CD14-positive monocyte (primary cell): ENCODE data around the gene DNAJB4. TPM values are rescaled to one million over a fixed set of nuclear protein-coding genes. Genes with fewer than 3 reads are reported as not detected.
"Not testable (repeated sequence)": the region's sequence is repeated elsewhere in the genome, so short reads cannot be mapped to it uniquely, and the experiment has no call there.

Source experiments
- DNase-seq, 3 donors: peaks; one replicate each; pipeline ENCODE4 v3.0.0-alpha.2; 2011 to 2022
- H2AFZ ChIP-seq: 2 replicates; pipeline ENCODE4 v1.6.0; 2012; ENCODE audit warnings: mild to moderate bottlenecking, low read depth, low read length, inconsistent platforms; ENCODE audit not compliant: insufficient read depth, poor library complexity, severe bottlenecking
- H3K27ac ChIP-seq, 2 donors: 1 replicate in 1 of 2; 2 replicates in 1 of 2; pipeline ENCODE4 v1.5.1; 2012 to 2013; ENCODE audit warnings: low read length in 2 of 2, control low read depth in 1 of 2, inconsistent platforms in 1 of 2, low read depth in 1 of 2, mild to moderate bottlenecking in 1 of 2
- H3K27me3 ChIP-seq, 2 donors: one replicate each; pipeline versions ENCODE4 v1.6.0 to v1.6.1; 2011 to 2013; ENCODE audit warnings: low read length in 2 of 2; ENCODE audit not compliant: control insufficient read depth in 2 of 2, insufficient read depth in 2 of 2
- H3K36me3 ChIP-seq, 2 donors: replicated peaks in 1 of 2; 1 replicate in 1 of 2; 2 replicates in 1 of 2; pipeline versions ENCODE4 v1.5.1 to v1.6.1; 2012 to 2013; ENCODE audit warnings: low read length in 2 of 2, control low read depth in 1 of 2, inconsistent platforms in 1 of 2, mild to moderate bottlenecking in 1 of 2; ENCODE audit not compliant: insufficient read depth in 2 of 2, control insufficient read depth in 1 of 2
- H3K4me1 ChIP-seq, 2 donors: 1 replicate in 1 of 2; 2 replicates in 1 of 2; pipeline versions ENCODE4 v1.5.1 to v1.6.1; 2012 to 2013; ENCODE audit warnings: low read length in 2 of 2, control low read depth in 1 of 2, inconsistent platforms in 1 of 2, mild to moderate bottlenecking in 1 of 2, moderate library complexity in 1 of 2; ENCODE audit not compliant: insufficient read depth in 2 of 2, control insufficient read depth in 1 of 2
- H3K4me2 ChIP-seq: replicated peaks from 2 replicates; pipeline ENCODE3; 2012; ENCODE audit warnings: low read length, moderate library complexity, mild to moderate bottlenecking; ENCODE audit not compliant: poor library complexity, severe bottlenecking; ENCODE audit errors: extremely low read depth
- H3K4me3 ChIP-seq, 3 experiments: fragments of 200-600 bp in 1 of 3; sonication (generic) in 1 of 3; replicated peaks in 1 of 3; 1 replicate in 2 of 3; 2 replicates in 1 of 3; pipeline ENCODE4 v1.5.1; 2011 to 2013; ENCODE audit warnings: low read length in 3 of 3, mild to moderate bottlenecking in 3 of 3, control low read depth in 2 of 3, low read depth in 2 of 3, inconsistent platforms in 1 of 3, moderate library complexity in 1 of 3
- H3K79me2 ChIP-seq: 2 replicates; pipeline ENCODE4 v1.6.0; 2012; ENCODE audit warnings: mild to moderate bottlenecking, control low read depth, inconsistent platforms, low read length, moderate library complexity; ENCODE audit not compliant: insufficient read depth
- H3K9ac ChIP-seq: 2 replicates; pipeline ENCODE4 v1.6.0; 2017; ENCODE audit warnings: low read length, mild to moderate bottlenecking; ENCODE audit not compliant: insufficient read depth, poor library complexity, severe bottlenecking
- H3K9me3 ChIP-seq, 2 donors: replicated peaks in 1 of 2; 1 replicate in 1 of 2; 2 replicates in 1 of 2; pipeline versions ENCODE4 v1.5.1 to v1.6.1; 2012 to 2013; ENCODE audit warnings: low read length in 2 of 2, control low read depth in 1 of 2; ENCODE audit not compliant: control insufficient read depth in 1 of 2, insufficient read depth in 1 of 2
- H4K20me1 ChIP-seq: 2 replicates; pipeline ENCODE4 v1.6.0; 2012; ENCODE audit warnings: mild to moderate bottlenecking, low read length, control low read depth, moderate library complexity; ENCODE audit not compliant: insufficient read depth
- H3K27ac Mint-ChIP-seq, 7 donors: one replicate each; pipeline ENCODE4 v1.8.0; 2020; ENCODE audit warnings: mild to moderate bottlenecking in 7 of 7, mixed read lengths in 7 of 7, moderate library complexity in 6 of 7, inconsistent platforms in 2 of 7
- H3K27me3 Mint-ChIP-seq, 3 donors: one replicate each; pipeline ENCODE4 v1.8.0; 2021 to 2022; ENCODE audit warnings: low read depth in 3 of 3, mild to moderate bottlenecking in 3 of 3, mixed read lengths in 3 of 3, moderate library complexity in 3 of 3, inconsistent platforms in 1 of 3
- H3K36me3 Mint-ChIP-seq, 2 donors: one replicate each; pipeline ENCODE4 v1.8.0; 2020; ENCODE audit warnings: mixed read lengths in 2 of 2, inconsistent platforms in 1 of 2, mild to moderate bottlenecking in 1 of 2
- H3K4me1 Mint-ChIP-seq: one replicate; pipeline ENCODE4 v1.8.0; 2020; ENCODE audit warnings: mild to moderate bottlenecking, mixed read lengths
- H3K4me3 Mint-ChIP-seq, 2 donors: one replicate each; pipeline ENCODE4 v1.8.0; 2020; ENCODE audit warnings: mild to moderate bottlenecking in 2 of 2, mixed read lengths in 2 of 2, moderate library complexity in 1 of 2
- H3K9me3 Mint-ChIP-seq, 7 donors: one replicate each; pipeline ENCODE4 v1.8.0; 2020 to 2022; ENCODE audit warnings: mixed read lengths in 7 of 7, mild to moderate bottlenecking in 6 of 7, moderate library complexity in 6 of 7, inconsistent platforms in 2 of 7
- WGBS: methylation state at CpG from one replicate; pipeline ENCODE4 v1.1.5; 2013; ENCODE audit warnings: missing lambda C conversion rate; ENCODE audit not compliant: insufficient coverage; 5-methylcytosine and 5-hydroxymethylcytosine counted together
- intact Hi-C, 2 donors: fragments of 100-400 bp; cut with micrococcal nuclease; formaldehyde crosslinking; loops; one replicate each; pipeline versions ENCODE4 v1.15.0 to v1.15.1; 2023
- polyA plus RNA-seq, 3 donors: library from polyadenylated mRNA; depleted of rRNA in 1 of 3; unstranded in 2 of 3; stranded (reverse) in 1 of 3; fragments of 300-500 nt in 2 of 3; fragments of >200 nt in 1 of 3; fragmentation: Illumina TruSeq in 2 of 3; gene quantifications; 1 replicate in 2 of 3; 2 replicates in 1 of 3; pipeline ENCODE4 v1.2.3, GENCODE V29; 2012 to 2021
- small RNA-seq: library from RNA; depleted of rRNA; stranded (forward); fragments of <200 nt; gene quantifications from one replicate; pipeline ENCODE3, GENCODE V24; 2012; ENCODE audit warnings: low read depth; ENCODE audit not compliant: insufficient read length
- TF ChIP-seq, protein P1 (sequence below): fragments of 200-600 bp; IDR thresholded peaks from one replicate; pipeline ENCODE4 v1.8.0; 2022; ENCODE audit warnings: antibody characterized with exemption, mild to moderate bottlenecking

Gene DNAJB4
- polyA plus RNA-seq, 3 donors, result 2.8 to 4.0 (median 3.6) TPM

GRCh38 chr1:78061825-78062523, 57.2 kb downstream of the DNAJB4 start:
- H3K36me3 Mint-ChIP-seq, result no peaks in the 10 kb centered on the region
- H3K4me3 Mint-ChIP-seq, result no peak overlapping the region
- WGBS, result 100% methylated on average over 1 of the region's 2 CpGs
- Histone ChIP-seq H3K4me2 (no peak overlapping the region), H3K27me3 (no peaks in the 10 kb centered on the region), H3K9ac (no peak overlapping the region), H3K4me1 (no peaks in the 10 kb centered on the region), H3K79me2 (no peaks in the 10 kb centered on the region), H3K4me3 (no peak overlapping the region), H4K20me1 (no peaks in the 10 kb centered on the region), H3K9me3 (no peaks in the 10 kb centered on the region), H3K27ac (no peak overlapping the region), H3K36me3 (no peaks in the 10 kb centered on the region), H2AFZ (no peak overlapping the region)
- H3K27ac Mint-ChIP-seq, result no peak overlapping the region
- peaks cover 0 to 1% (median 0%) of the 10 kb centered on the region in 7 donors for H3K9me3 Mint-ChIP-seq
- H3K4me1 Mint-ChIP-seq, result no peaks in the 10 kb centered on the region
- TF ChIP-seq, protein P1, sequence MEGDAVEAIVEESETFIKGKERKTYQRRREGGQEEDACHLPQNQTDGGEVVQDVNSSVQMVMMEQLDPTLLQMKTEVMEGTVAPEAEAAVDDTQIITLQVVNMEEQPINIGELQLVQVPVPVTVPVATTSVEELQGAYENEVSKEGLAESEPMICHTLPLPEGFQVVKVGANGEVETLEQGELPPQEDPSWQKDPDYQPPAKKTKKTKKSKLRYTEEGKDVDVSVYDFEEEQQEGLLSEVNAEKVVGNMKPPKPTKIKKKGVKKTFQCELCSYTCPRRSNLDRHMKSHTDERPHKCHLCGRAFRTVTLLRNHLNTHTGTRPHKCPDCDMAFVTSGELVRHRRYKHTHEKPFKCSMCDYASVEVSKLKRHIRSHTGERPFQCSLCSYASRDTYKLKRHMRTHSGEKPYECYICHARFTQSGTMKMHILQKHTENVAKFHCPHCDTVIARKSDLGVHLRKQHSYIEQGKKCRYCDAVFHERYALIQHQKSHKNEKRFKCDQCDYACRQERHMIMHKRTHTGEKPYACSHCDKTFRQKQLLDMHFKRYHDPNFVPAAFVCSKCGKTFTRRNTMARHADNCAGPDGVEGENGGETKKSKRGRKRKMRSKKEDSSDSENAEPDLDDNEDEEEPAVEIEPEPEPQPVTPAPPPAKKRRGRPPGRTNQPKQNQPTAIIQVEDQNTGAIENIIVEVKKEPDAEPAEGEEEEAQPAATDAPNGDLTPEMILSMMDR, result no peak
- no peak for DNase-seq
- intact Hi-C loops, result no loop called here
- peaks cover 2 to 3% (median 2%) of the 10 kb centered on the region in 3 donors for H3K27me3 Mint-ChIP-seq

DNA sequence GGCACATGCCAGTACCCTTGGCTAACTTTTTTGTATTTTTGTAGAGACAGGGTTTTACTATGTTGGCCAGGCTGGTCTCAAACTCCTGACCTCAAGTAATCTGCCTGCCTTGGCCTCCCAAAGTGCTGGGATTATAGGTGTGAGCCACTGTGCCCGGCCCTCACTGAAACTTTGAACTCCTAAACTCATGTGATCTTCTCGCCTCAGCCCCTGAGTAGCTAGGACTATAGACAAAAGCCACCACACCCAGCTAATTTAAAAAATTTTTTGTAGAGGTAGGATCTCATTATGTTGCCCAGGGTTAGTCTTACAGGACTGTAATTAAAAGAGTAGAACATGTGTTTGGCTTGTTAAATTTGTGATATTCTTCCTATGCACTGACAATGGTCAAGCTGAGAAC, 60.1 kb downstream of the DNAJB4 start:
- H3K27me3 ChIP-seq, result not testable (repeated sequence)

More for the DNA sequence above, 60.1 kb downstream of the DNAJB4 start:
- H3K4me2 ChIP-seq, H3K4me3 ChIP-seq, H3K9me3 ChIP-seq, H2AFZ ChIP-seq, H3K36me3 ChIP-seq, DNase-seq, H4K20me1 ChIP-seq, H3K27me3 Mint-ChIP-seq, H3K9me3 Mint-ChIP-seq, H3K36me3 Mint-ChIP-seq, H3K4me1 ChIP-seq, intact Hi-C loops, H3K27ac ChIP-seq, H3K4me1 Mint-ChIP-seq, H3K4me3 Mint-ChIP-seq, H3K79me2 ChIP-seq, H3K9ac ChIP-seq, H3K27ac Mint-ChIP-seq: not testable (repeated sequence)
- no CpG with 5 or more reads among the region's 2 CpGs for WGBS

Small RNAs within 50 kb of the gene (small RNA-seq; reads per million reads assigned to genes)
- gene AC103591.3, result 90.0 reads per million, percentile 96 among the genes with 10 or more reads in this experiment

Other genes with a start within 250 kb of the DNAJB4 start
- gene USP33, start 245.1 kb upstream of the DNAJB4 start, polyA plus RNA-seq, result 10 to 100 TPM; 33.5 to 43.8 (median 34.9) TPM
- 1 to 10 TPM; 5.0 to 7.2 (median 6.5) TPM for gene MIGA1, start 225.3 kb upstream of the DNAJB4 start, polyA plus RNA-seq
- gene NEXN, start 116.3 kb upstream of the DNAJB4 start, polyA plus RNA-seq, result 1 to 10 TPM in 2 of 3 donors, under 1 TPM in 1; 0.31 to 3.5 (median 3.0) TPM
- 10 to 100 TPM; 16.5 to 47.3 (median 16.5) TPM for gene FUBP1, start 25.9 kb upstream of the DNAJB4 start, polyA plus RNA-seq
- gene GIPC2, start 41.0 kb downstream of the DNAJB4 start, polyA plus RNA-seq, result not detected